HUES48 (cell line): Measurements from ENCODE around the gene TAF6L.
"Not testable (repeated sequence)": the region's sequence is repeated elsewhere in the genome, so short reads cannot be mapped to it uniquely, and the experiment has no call there.

Experiments used
- H3K27ac ChIP-seq: one replicate; pipeline ENCODE4 v1.7.0; 2013; ENCODE audit warnings: low read depth, low read length, inconsistent platforms
- H3K27me3 ChIP-seq: 2 replicates; pipeline ENCODE4 v1.6.1; 2013; ENCODE audit warnings: mild to moderate bottlenecking, low read length; ENCODE audit not compliant: control insufficient read depth, insufficient read depth
- H3K36me3 ChIP-seq: 2 replicates; pipeline ENCODE4 v1.6.1; 2013; ENCODE audit warnings: low read length; ENCODE audit not compliant: control insufficient read depth, insufficient read depth
- H3K4me1 ChIP-seq: 2 replicates; pipeline ENCODE4 v1.6.1; 2013; ENCODE audit warnings: mild to moderate bottlenecking, low read length; ENCODE audit not compliant: control insufficient read depth, insufficient read depth
- H3K4me3 ChIP-seq: 2 replicates; pipeline ENCODE4 v1.5.1; 2013; ENCODE audit warnings: mild to moderate bottlenecking, low read depth, low read length
- H3K9ac ChIP-seq: 2 replicates; pipeline ENCODE4 v1.6.1; 2013; ENCODE audit warnings: mild to moderate bottlenecking, low read depth, low read length, moderate library complexity
- H3K9me3 ChIP-seq: 2 replicates; pipeline ENCODE4 v1.6.1; 2013; ENCODE audit warnings: low read length; ENCODE audit not compliant: control insufficient read depth, insufficient read depth

TAF6L gene

DNA sequence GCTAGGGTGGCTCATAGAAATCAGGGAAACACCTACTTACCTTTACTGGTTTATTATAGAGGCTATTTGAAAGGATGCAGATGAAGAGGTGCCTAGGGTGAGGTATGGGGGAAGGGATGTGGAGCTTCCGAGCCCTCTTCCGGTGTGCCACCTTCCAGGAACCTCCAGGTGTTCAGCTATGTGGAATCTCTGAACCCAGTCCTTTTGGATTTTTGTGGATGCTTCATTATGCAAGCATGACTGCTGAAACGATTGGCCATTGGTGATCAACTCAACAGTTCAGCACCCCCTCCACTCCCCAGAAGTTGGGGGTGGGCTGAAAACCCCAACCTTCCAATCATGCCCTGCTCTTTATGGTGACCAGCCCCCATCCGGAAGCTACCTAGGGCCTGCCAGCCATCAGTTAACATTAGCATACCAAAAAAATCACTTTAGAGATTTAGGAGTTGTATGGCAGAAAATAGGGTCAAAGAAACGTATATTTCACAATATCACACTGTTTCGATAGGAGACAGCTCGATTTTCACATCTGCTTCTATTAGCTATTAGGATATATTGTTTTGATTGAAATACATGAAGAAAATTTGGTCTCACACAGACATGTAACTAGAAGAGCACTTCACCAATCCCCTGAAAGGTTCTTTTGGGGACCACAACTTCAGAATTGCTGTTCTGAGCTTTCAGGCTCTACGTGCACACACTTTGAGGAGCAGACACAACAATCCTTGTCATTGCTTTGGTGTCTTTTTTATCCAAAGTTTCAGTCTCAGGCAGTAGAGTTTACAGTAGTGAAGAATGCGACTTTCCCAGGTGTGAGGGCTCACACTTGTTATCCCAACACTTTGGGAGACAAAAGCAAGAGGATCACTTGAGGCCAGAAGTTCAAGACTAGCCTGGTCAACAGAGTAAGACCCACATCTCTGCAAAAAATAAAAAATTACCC, 13.1 kb upstream of the TAF6L start:
- Histone ChIP-seq H3K36me3 (peaks cover 10% of the 10 kb centered on the region), H3K27ac (peak overlapping the region; percentile 90), H3K4me1 (peaks cover 24% of the 10 kb centered on the region), H3K9ac (peak overlapping the region; percentile 68), H3K4me3 (peak overlapping the region; percentile 62), H3K9me3 (no peaks in the 10 kb centered on the region), H3K27me3 (no peaks in the 10 kb centered on the region)

DNA sequence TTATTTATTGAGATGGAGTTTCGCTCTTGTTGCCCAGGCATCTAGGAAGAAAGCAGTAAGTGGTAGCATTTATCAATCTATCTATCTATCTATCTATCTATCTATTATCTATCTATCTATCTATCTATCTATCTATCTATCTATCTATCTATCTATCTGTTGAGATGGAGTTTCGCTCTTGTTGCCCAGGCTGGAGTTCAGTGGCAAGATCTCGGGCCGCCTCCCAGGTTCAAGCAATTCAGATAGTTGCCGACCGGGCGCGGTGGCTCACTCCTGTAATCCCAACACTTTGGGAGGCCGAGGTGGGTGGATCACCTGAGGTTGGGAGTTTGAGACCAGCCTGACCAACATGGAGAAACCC, 10.3 kb upstream of the TAF6L start:
- H3K4me1 ChIP-seq = peaks cover 19% of the 10 kb centered on the region
- H3K4me3 ChIP-seq, H3K9me3 ChIP-seq, H3K27ac ChIP-seq, H3K9ac ChIP-seq, H3K27me3 ChIP-seq: not testable (repeated sequence)
- H3K36me3 ChIP-seq = peaks cover 17% of the 10 kb centered on the region

DNA sequence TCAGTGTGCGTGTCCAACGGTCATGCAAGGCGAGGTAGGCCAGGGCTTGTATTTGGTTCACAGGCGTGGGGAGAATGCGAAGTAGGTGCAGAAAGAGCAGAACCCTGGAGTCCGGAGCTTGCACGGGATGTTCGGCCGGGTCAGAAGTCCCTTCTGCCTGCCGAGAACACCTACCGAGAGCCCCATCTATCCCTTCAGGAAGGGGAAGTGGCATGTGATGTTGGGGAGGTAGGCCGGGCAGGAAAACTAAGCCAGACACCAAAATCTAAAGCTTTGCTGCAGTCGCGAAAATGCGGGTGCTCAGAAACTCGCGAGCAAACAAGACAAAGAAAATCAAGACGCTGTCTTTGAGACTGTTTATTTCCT, 435 bp upstream of the TAF6L start:
- Histone ChIP-seq H3K27ac (peak overlapping the region; percentile 99), H3K27me3 (no peaks in the 10 kb centered on the region), H3K9me3 (no peaks in the 10 kb centered on the region), H3K9ac (peak overlapping the region; percentile 90), H3K4me3 (peak overlapping the region; percentile 97), H3K4me1 (peaks cover 18% of the 10 kb centered on the region), H3K36me3 (peaks cover 39% of the 10 kb centered on the region)

DNA sequence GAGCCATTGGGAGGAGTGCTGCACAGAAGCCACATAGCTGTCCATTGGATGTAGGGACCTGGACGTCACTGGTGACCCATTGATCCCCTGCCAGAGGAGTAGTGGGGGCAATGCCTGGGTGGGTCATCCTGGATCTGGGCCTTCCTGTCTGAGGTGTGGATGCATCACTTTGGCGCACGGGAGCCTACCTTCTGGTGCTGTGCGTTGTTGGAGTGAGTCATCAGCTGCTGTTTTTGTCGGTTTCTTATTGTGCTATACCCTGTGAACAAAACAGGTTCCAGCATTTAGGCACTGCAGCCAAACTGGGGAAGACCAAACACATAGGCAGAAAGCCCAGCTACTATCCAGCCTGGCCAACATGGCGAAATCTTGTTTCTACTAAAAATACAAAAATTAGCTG, 3.2 kb downstream of the TAF6L start:
- Histone ChIP-seq H3K36me3 (peaks cover 45% of the 10 kb centered on the region), H3K9ac (no peak overlapping the region), H3K9me3 (no peaks in the 10 kb centered on the region), H3K27me3 (no peaks in the 10 kb centered on the region), H3K4me3 (no peak overlapping the region), H3K4me1 (peaks cover 17% of the 10 kb centered on the region), H3K27ac (no peak overlapping the region)

DNA sequence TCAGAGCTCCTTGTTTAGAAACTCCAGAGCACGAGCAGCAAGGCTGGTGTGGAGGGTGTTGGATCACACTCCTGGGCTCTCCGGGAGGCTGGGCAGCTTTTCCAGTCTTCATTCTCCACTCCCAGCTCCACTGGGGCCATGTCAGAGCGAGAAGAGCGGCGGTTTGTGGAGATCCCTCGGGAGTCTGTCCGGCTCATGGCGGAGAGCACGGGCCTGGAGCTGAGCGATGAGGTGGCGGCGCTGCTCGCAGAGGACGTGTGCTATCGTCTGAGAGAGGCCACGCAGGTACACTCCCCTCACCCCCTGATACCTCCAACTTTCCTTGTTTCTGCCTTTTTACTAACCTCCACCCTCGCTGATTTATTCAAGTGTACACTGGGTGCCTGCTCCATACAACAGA, 4.5 kb downstream of the TAF6L start:
- Histone ChIP-seq H3K27me3 (no peaks in the 10 kb centered on the region), H3K9ac (no peak overlapping the region), H3K4me3 (no peak overlapping the region), H3K4me1 (peaks cover 6% of the 10 kb centered on the region; the same call in 1 of the 2 replicates), H3K9me3 (no peaks in the 10 kb centered on the region), H3K36me3 (peaks cover 48% of the 10 kb centered on the region), H3K27ac (no peak overlapping the region)

DNA sequence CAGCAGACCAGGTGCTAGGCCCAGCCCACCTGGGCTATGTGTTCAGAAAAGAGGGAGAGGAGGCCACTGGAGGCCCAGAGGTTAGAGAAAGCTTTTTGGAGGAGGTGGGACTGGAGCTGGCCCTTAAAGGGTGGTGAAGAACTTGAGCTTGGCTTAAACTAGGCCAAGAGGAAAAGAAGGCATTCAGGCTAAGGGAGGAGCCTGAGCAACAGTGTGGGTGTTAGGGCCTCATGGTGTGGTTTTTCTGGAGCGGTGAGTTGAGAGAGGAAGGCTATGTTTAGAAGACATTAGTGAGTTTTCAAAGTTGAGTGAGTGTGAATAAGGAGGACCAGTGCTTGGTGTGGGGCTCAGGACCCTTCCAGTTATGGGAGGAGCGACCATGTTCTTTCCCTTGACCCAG, 6.2 kb downstream of the TAF6L start:
- Histone ChIP-seq H3K27me3 (no peaks in the 10 kb centered on the region), H3K27ac (no peak overlapping the region), H3K9me3 (no peaks in the 10 kb centered on the region), H3K36me3 (peaks cover 58% of the 10 kb centered on the region), H3K4me1 (no peaks in the 10 kb centered on the region), H3K4me3 (no peak overlapping the region), H3K9ac (no peak overlapping the region)

DNA sequence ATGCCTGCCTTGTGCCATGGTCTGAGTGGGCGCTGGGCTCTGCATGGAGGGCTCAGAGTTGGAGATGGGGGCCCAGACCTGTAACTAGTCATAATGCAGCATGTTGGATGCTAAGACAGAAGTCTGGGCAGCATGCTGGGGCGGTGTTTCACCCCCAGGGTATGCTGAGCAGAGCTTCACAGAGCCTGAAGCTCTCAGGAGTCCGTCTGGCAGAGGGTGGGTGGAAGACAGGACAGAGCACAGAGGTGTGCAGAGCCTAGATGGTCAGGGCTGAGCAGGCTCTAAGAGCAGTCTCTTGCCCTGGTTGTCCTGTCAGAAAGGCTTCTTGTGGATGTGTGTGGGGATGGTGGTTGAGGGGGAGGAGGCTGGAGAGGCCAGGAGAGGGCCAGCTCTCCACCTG, 7.2 kb downstream of the TAF6L start:
- H3K9me3 ChIP-seq = no peaks in the 10 kb centered on the region
- H3K4me1 ChIP-seq = no peaks in the 10 kb centered on the region
- no peaks in the 10 kb centered on the region for H3K27me3 ChIP-seq
- no peak overlapping the region for H3K9ac ChIP-seq
- H3K4me3 ChIP-seq = no peak overlapping the region
- no peak overlapping the region for H3K27ac ChIP-seq
- peaks cover 64% of the 10 kb centered on the region for H3K36me3 ChIP-seq

DNA sequence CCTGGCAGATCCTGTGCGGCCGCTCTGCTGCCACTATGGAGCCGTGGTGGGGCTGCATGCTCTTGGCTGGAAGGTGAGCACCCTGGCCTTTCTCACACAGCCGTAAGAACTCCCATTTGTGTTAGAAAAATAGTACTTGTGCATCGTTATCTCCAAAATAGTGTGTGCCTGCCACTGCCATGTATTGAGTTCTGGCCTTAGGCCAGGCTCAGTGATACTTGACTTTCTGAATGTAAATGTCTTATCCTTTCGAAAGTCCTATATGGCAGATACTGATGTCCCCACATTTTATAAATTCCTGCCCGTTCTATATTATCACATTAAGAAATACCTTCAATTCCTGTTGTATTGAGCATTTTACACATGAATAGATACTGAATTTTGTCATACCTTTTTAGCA, 11.6 kb downstream of the TAF6L start:
- Histone ChIP-seq H3K4me3 (no peak overlapping the region), H3K9ac (no peak overlapping the region), H3K36me3 (peaks cover 30% of the 10 kb centered on the region), H3K4me1 (no peaks in the 10 kb centered on the region), H3K27me3 (no peaks in the 10 kb centered on the region), H3K9me3 (no peaks in the 10 kb centered on the region), H3K27ac (no peak overlapping the region)

DNA sequence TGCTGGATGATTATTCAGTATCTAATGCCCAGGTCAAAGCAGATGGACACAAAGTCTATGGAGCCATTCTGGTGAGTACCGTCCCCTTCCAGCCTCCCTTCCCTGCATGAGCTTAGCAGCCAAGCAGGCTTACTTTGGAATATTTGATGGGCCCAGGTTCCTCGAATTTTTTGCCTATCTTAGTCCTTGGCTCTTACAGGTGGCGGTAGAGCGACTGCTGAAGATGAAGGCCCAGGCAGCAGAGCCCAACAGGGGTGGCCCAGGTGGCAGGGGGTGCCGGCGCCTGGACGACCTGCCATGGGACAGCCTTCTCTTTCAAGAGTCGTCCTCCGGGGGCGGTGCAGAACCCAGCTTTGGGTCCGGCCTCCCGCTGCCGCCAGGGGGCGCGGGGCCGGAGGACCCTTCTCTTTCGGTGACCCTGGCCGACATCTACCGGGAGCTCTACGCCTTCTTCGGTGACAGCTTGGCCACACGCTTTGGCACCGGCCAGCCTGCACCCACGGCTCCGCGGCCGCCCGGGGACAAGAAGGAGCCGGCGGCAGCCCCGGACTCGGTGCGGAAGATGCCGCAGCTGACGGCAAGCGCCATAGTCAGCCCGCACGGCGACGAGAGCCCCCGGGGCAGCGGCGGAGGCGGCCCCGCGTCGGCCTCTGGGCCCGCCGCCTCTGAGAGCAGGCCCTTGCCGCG, 15.3 kb downstream of the TAF6L start:
- H3K27ac ChIP-seq = peak overlapping the region; percentile 95
- no peaks in the 10 kb centered on the region; the same call in 1 of the 2 replicates for H3K4me1 ChIP-seq
- H3K4me3 ChIP-seq = peak overlapping the region; percentile 90
- H3K27me3 ChIP-seq = no peaks in the 10 kb centered on the region
- H3K9me3 ChIP-seq = no peaks in the 10 kb centered on the region
- peak overlapping the region; percentile 60 for H3K9ac ChIP-seq
- H3K36me3 ChIP-seq = peaks cover 33% of the 10 kb centered on the region

DNA sequence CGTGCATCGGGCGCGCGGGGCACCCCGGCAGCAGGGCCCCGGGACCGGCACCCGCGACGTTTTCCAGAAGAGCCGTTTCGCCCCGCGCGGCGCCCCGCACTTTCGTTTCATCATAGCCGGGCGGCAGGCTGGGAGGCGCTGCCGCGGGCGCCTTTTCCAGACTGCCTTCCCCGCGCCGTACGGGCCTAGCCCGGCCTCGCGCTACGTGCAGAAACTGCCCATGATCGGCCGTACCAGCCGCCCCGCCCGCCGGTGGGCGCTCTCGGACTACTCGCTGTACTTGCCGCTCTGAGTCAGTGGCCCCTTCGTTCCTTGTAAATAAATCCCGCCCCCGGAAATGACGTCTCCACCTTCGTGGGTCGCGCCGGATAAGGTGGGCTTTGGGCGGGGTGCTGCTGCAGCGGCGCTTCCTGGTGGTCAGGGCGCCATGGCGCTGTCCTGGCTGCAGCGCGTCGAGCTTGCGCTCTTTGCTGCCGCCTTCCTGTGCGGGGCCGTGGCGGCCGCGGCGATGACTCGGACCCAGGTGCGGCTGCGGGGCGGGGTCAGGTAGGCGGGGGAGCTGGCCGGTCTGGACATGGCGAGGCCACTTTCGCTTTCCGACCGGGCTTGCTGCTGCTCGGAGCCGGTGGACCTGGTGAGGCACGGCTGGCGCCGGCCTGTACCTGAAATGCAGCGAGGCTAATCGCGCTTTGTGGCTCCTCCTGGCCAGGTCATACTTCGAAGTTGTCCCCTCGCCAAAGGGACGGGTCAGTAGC, 16.0 kb downstream of the TAF6L start, which contains the start of gene TMEM179B:
TMEM179B (plus strand) TSS at position 398 of the 755 bp plus-strand sequence; CDS start at position 428, 30 bp downstream.
- no peaks in the 10 kb centered on the region for H3K27me3 ChIP-seq
- H3K9ac ChIP-seq = peak within 1 kb of the TSS; percentile 88
- peak within 1 kb of the TSS; percentile 95 for H3K27ac ChIP-seq
- H3K4me1 ChIP-seq = peaks cover 3% of the 10 kb centered on the region
- H3K9me3 ChIP-seq = no peaks in the 10 kb centered on the region
- H3K36me3 ChIP-seq = peaks cover 28% of the 10 kb centered on the region
- H3K4me3 ChIP-seq = peak within 1 kb of the TSS; percentile 90
